ENCODE data around the gene PLOD2. TPM values are rescaled to one million over a fixed set of nuclear protein-coding genes. Genes with fewer than 3 reads are reported as not detected.

PLOD2 gene
- total and polyA plus RNA-seq, 2 of the 8 experiments (the other 6 are each of a cell fraction or from before 2014, with no cell fraction given), result 4.0 to 28.7 TPM

DNA sequence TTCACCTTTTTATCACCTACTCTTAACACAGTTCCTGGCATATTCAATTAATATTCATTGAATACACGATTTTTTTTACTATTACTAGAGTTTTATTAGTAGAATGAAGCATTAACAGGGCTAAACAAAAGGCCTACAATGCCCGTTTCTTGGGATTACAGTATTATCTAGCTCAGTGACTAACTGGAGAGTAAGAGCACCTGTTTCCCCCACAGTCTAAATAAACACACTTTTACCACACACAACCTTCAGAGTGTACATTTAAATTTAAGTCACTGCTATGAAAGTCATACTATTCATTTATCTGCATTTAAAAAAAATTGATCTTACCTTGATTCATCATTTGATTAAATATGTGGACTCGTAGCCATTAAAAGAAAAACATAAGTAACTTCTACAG is 74.8 kb downstream of the PLOD2 start (continued):
- TF ChIP-seq, protein P1, sequence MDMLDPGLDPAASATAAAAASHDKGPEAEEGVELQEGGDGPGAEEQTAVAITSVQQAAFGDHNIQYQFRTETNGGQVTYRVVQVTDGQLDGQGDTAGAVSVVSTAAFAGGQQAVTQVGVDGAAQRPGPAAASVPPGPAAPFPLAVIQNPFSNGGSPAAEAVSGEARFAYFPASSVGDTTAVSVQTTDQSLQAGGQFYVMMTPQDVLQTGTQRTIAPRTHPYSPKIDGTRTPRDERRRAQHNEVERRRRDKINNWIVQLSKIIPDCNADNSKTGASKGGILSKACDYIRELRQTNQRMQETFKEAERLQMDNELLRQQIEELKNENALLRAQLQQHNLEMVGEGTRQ (IDR thresholded peaks at IDR 0.05; ENCODE audit: low read length), result no peak
- no peak for TF ChIP-seq NANOG (IDR thresholded peaks at IDR 0.05; ENCODE audit: insufficient read depth, low read depth, low read length, poor library complexity, severe bottlenecking)

Data from H1 (cell line).